Activated T-cell treated with anti-CD3 and anti-CD28 coated beads, Interleukin-2, amount 50 U/mL, for 48 hours (primary cell): ENCODE data around the gene ARF1.

Source experiments
- DNase-seq, 2 experiments: peaks; one replicate each; pipeline ENCODE4 v3.0.0-alpha.2; 2020

The ARF1 gene

DNA sequence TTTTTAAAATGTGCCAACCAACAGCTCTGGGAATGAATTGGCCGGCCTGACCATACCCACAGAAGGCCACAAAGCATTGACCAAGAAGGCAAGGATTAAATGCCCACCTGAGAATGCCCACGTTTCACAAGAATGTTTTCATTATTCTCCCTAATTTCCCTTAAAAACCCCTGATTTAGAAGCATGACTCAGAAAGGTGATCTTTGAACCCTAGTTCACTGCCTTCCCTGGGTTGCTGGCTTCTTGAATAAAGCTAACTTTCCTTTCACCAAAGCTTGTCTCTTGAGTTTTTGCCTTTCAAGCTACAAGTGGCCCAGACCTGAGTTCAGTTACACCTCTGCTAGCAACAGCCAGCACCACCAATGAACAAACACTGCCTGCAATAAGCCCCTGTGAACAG, 41.0 kb downstream of the ARF1 start:
- no peak for DNase-seq

DNA sequence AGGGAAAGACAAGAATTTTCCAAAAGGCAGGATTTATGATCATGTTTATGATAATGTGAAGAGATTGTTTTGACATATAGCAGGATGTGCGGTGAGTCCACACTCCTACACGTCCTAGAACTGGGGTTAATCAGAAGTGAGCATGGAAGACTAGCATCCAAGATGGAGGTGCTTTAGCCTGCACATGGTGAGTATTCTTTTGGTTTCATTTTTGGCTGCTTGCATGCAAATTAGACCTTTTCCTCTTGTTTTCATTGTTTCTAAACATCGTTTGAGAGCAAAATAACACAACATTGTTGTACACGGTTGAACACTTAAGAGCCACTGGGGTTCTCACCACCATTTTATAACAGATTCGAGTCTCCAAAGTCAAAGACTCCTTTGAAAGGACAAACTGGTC, 42.7 kb downstream of the ARF1 start:
- no peak for DNase-seq

DNA sequence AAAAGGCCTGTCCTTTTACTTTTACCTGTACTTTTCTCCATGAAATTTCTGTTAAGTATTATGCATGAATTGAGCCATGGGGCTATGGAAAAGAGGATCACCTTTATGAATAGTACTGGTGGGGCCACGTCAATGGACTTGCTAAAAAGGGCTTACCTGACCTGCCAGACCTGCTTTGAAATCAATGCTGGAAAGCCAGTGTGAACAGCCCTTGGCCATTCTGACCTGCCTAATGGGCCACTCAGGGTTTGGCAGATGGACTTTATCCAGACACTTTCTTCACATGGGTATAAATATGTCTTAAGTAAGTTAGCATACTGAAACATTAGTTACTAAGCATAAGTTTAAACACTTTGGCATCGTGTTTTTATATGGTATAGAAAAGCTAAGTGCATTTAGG, 49.3 kb downstream of the ARF1 start:
- DNase-seq = no peak

- DNase-seq = no peak
These were observed 52.1 kb downstream of the ARF1 start for GRCh38 chr1:228134591-228134990.

DNA sequence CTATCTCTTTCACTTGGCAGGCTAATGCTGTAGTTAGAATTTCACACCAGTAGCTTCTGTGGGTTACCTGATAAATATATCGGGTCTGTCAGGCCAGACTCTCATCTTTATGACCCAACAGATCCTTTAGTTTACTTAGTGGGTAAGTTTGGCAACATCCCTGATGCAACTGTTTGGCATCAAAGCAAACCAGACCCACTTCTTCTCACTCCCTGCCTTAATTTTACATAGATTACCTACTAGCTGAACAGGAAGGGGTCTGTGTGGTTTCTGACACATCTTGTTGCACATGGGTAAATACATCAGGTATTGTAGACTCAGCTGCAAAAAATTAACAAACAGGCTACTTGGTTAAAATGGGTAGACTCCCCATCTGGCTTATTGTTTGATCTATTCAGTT, 54.4 kb downstream of the ARF1 start:
- DNase-seq = no peak

DNA sequence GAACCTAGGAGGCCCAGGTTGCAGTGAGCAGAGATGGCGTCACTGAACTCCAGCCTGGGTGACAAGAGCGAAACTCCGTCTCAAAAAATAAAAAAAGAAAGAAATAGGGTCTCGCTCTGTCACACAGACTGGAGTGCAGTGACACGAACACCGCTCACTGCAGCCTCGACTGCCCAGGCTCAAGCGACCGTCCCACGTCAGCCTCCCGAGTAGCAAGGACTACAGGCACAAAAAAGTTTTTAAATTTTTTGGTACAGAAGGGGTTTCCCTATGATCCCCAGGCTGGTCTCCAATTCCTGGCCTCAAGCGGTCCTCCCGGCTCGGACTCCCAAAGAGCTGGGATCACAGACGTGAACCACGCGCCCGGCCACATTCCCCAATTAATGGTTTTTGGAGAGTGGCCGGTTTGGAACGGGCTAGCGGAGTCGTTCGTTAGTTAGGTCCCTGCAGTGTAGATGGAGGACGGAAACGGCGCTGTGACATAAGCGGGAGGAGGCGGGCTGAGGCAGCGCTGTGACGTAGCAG, 57.0 kb downstream of the ARF1 start:
- DNase-seq = no peak

DNA sequence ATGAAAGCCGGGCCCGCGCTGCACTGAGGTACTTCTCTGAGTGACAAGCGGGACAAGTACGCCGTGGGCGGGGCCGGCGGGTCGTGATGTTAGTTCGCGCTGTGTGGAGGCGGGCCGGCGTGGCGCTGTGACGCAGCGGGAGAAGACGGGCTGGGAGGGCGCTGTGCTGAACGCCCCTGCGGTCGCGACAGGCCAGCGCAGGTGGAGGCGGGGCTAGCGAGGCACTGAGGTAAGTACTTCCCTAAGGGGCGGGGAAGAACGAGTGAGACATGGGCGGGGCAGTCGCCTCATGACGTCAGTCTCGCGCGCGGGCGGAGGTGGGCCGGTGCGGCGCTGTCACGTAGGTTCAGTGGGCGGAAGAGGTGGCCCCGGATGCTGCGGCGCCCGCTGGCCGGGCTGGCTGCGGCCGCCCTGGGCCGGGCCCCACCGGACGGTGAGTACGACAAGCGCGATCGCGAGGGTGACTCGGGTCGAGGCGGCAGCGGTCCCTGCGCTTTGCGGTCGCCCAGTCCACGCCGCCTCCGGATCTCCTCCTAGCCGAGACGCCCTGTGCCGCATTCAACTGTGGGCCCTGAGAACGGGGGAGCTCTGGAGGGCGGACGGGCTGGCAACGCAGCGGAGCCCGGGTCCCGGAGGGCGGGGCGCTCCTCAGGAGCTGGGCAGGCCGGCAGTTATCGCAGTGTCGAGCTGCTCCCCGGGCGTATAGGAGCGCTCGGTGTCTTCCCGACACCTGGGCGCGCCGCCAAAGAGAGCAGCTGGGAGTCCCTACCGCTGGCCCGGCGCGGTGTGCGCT, 57.6 kb downstream of the ARF1 start, which contains the start of gene GUK1:
TSS of gene GUK1 (plus strand) at position 349 of the 793 bp plus-strand sequence. CDS start at position 373, 24 bp downstream.
- DNase-seq = peak; percentile 99 to 100

DNA sequence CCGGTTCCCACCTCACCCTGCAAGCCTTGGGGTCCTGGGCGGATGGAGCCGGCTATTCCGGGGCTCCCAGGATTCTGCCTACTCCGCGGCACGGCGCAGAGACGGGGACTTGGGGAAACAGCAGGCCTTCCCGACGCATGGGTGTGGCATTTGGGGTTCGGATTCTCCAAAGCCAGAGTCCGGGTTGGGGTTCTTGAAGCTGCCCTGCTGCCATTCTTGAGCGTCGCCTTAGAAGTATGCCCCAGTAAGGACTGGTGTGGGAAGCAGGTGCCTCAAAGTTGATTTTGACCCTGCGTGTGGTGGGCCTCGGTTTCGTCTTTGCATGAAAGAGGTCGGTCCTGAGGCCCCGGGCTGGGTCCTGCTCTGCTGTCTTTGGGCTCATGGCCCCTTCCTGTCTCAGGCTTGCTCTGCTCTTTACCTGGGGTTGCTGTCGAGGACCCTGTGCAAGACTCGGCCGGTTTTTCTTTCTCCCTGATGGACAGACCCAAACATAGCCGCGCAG, 58.3 kb downstream of the ARF1 start:
- peak; percentile 49 to 50 for DNase-seq

DNA sequence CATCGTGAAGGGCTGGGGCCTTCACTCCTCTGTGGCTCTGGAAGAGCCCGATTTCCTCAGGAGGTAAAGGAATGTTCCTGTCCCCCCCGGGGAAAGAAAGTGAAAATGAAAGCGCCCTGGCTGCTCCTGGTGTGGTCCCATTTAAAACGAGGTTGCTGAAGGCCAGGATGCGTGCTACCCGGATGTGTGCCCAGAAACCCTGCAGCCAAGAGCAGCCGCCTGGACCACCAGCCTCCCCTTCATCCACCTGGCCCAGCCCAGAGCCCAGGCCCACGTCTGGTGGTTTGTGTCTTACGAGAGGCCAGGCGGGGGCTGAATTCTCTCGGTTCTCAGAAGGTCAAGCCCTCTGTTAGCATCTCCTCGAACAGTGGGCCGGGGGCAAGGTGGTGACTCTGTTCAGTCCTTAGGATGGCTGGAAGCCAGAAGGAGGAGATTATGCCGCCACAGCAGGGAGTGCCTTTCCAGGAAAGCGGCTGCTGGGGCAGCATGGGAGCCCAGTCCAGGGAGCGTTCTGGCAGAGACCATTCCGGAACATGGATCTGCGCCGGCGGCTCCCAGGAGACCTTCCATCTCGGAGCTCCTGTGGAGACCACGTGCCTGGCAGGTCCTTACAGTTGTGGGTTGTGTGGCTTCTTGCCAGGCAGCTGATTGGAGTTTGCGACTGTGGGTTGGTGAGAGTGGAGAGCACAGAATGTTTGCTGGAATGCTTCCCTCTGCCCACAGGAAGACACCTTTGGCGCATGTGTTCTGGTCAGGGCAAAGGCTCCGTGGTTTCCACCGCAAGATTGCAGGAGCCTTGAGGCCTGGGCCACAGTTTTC, 58.9 kb downstream of the ARF1 start:
- DNase-seq = peak in 1 of 2 experiments; percentile 50

DNA sequence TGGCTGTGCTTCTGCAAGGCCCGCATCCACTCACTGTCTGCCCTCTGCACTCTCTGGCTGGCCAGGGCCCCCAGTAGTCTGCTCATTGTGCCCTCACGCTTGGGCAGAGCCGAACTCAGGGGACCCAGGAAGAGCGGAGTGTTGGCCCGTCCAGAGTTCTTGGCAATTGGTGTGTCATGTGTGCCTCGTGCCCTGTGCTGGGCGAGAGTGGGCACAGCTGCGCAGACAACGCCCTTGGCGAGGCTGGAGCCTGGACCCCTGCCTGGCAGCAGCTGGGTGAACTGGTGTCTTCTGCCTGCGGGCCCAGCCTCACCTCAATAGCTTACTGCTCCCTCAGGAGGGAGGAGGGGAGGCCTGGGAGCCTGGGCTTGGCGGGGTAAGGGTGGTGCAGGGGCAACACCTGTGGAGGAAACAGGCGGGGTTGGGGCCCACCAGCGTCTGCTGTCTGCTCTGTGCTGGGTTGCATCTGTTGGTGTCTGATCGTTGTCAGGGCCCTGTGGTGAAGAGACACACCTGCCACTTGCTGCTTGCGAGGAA, 59.7 kb downstream of the ARF1 start:
- DNase-seq = no peak

GRCh38 chr1:228142701-228143136, 60.2 kb downstream of the ARF1 start:
- no peak for DNase-seq

- DNase-seq = no peak
These were observed 61.1 kb downstream of the ARF1 start for GRCh38 chr1:228143480-228144192.

DNA sequence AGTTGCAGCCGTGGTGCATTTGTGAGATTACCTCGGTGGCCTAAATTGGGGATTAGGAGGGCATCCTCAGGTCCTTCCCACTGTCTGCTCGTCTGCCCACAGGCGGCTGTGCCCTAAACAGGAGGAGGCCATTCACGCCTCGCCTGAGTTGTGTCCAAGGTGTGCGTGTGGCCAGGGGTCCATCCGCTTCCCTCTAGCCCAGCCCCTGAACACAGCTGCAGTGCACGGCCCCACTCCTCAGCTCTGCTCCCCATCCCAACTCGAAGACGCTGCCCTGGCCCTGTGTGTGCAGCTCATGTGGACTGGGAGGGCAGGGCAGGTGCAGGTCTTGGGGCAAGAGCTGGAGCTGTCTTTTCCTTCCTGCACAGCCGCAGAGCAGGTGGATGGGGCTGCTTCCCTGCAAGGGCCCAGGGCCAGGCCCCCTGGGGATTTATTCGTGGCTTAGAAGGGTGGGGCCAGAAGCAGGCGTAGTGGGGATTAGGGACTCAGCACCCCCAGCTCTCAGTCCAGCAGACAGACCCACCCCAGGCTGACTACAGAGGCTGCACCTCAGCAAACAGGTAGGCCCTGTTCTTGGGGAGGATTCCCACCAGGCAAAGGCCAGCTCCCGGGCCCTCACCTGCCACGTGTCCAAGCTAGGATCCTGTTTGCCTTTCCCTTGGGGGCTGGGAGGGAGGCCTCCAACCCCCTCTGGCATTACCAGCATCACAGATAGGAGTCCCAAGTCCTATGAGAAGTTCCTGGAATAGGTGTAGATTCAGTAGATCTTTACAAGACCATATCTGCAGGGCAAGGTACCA, 61.9 kb downstream of the ARF1 start:
- DNase-seq = no peak

GRCh38 chr1:228144993-228145343, 62.5 kb downstream of the ARF1 start:
- DNase-seq = no peak

- no peak for DNase-seq
These were observed 63.2 kb downstream of the ARF1 start for GRCh38 chr1:228145463-228146416.

- DNase-seq = no peak
These were observed 64.1 kb downstream of the ARF1 start for GRCh38 chr1:228146417-228147150.

DNA sequence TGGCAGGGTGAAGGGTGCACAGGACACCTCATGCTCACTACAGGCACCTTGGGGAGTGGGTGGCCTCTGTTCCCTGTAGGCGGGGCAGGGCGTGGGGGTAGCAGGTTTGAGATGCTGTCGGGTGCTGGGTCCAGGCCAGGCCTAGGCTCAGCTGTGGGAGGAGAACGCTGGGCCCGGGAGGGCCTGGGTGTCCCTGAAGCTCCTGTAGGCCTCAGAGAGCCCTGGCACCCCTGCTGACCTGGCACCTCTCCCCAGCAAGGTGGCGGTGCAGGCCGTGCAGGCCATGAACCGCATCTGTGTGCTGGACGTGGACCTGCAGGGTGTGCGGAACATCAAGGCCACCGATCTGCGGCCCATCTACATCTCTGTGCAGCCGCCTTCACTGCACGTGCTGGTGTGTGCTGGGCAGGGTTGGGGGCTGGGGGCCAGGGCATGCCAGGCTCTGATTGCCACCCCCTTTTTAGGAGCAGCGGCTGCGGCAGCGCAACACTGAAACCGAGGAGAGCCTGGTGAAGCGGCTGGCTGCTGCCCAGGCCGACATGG, 64.7 kb downstream of the ARF1 start:
- no peak for DNase-seq

DNA sequence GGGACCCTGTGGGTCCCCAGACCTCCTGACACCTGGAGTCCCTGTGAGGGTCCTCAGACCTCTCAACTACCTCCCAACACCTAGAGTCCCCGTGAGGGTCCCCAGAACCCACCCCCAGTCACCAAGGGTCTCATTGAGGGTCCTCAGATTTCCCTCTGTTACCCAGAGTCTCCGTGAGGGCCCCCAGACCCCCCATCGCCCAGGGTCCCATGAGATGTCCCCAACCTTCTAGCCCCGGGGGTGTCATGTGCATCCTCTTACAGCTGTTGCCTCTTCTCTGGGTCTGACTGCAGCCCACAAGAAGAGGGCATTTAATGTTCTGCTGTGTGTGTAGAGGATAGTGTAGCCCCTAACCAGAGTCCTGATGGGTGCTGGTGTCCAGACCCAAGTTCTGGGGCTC, 65.3 kb downstream of the ARF1 start:
- DNase-seq = no peak

- DNase-seq = no peak
These were observed 65.8 kb downstream of the ARF1 start for GRCh38 chr1:228148196-228148861.
